Right ventricle myocardium superior (tissue), 1 donor: Measurements from ENCODE around the gene CFAP221. TPM values are rescaled to one million over a fixed set of nuclear protein-coding genes. Genes with fewer than 3 reads are reported as not detected.

ENCODE experiments used
- ATAC-seq: fragments of 200-7000 bp; cut with Tn5 transposase; one replicate; pipeline ENCODE4 v1.9.1; 2020; ENCODE audit warnings: mild to moderate bottlenecking; ENCODE audit not compliant: poor library complexity
- DNase-seq: peaks from one replicate; pipeline ENCODE4 v3.0.0-alpha.2; 2020
- intact Hi-C: fragments of 100-400 bp; cut with DNase I; formaldehyde crosslinking; loops from one replicate; pipeline ENCODE4 v1.11.2; 2022
- long read RNA-seq: library from polyadenylated mRNA; unstranded; transcript quantifications from one replicate; pipeline ENCODE4 v2.0.0, GENCODE V29; 2021
- total RNA-seq: library from RNA; stranded (reverse); fragmentation: NEBNext Ultra II Directional; extraction: Animal tissue kit (Norgen Biotek cat#: 25700); gene quantifications from one replicate; pipeline ENCODE4 v1.2.1, GENCODE V29; 2021
- donor health status: DM: no; HTN: yes; CAD: no; lungs with severe emphysema.

Gene CFAP221
- total RNA-seq, result 0.67 TPM
- long read RNA-seq, partial matches to known transcripts, result 3 of 3 reads
- long read RNA-seq, other reads (novel, unspliced or antisense), result 0 of 3 reads

- intact Hi-C loops, result no loop called here
- peak; percentile 99 for ATAC-seq
- peak; percentile 84 for DNase-seq
Measured at GRCh38 chr2:119544075-119544938, at the start of gene CFAP221. Gene CFAP221, plus strand, starts transcription at chr2:119544449. Its CDS starts 1,683 bp downstream, at chr2:119546132.

GRCh38 chr2:119495948-119496347, 48.3 kb upstream of the CFAP221 start:
- intact Hi-C loops, result no loop called here
- peak; percentile 77 for ATAC-seq

GRCh38 chr2:119496682-119497081, 47.6 kb upstream of the CFAP221 start:
- intact Hi-C loops, result no loop called here
- ATAC-seq (no peak), DNase-seq (no peak)

More at GRCh38 chr2:119495948-119496347, 48.3 kb upstream of the CFAP221 start:
- DNase-seq, result no peak

- ATAC-seq, result no peak
- intact Hi-C loops, result no loop called here
Measured at GRCh38 chr2:119508756-119509155, 35.5 kb upstream of the CFAP221 start.

GRCh38 chr2:119511989-119512388, 32.3 kb upstream of the CFAP221 start:
- ATAC-seq, result no peak
- intact Hi-C loops, result loop anchor here (10.0 kb wide), 1 partner anchor 143 kb away; no protein-coding TSS in a partner anchor
- DNase-seq, result no peak

More at GRCh38 chr2:119508756-119509155, 35.5 kb upstream of the CFAP221 start:
- no peak for DNase-seq

GRCh38 chr2:119512946-119513345, 31.3 kb upstream of the CFAP221 start:
- DNase-seq, result no peak
- intact Hi-C loops, result loop anchor here (10.0 kb wide), 1 partner anchor 142 kb away; no protein-coding TSS in a partner anchor
- no peak for ATAC-seq

- intact Hi-C loops, result loop anchor here (10.0 kb wide), 1 partner anchor 141 kb away; no protein-coding TSS in a partner anchor
- DNase-seq (no peak), ATAC-seq (no peak)
Measured at GRCh38 chr2:119513832-119514231, 30.4 kb upstream of the CFAP221 start.

- ATAC-seq (no peak), DNase-seq (no peak)
- intact Hi-C loops, result loop anchor here (10.0 kb wide), 1 partner anchor 139 kb away; no protein-coding TSS in a partner anchor
Measured at GRCh38 chr2:119516121-119516520, 28.1 kb upstream of the CFAP221 start.

GRCh38 chr2:119517433-119517832, 26.8 kb upstream of the CFAP221 start:
- DNase-seq (peak; percentile 68), ATAC-seq (peak; percentile 85)
- intact Hi-C loops, result loop anchor here (10.0 kb wide), 1 partner anchor 137 kb away; no protein-coding TSS in a partner anchor

- DNase-seq (no peak), ATAC-seq (no peak)
- intact Hi-C loops, result loop anchor here (10.0 kb wide), 1 partner anchor 136 kb away; no protein-coding TSS in a partner anchor
Measured at GRCh38 chr2:119518401-119519056, 25.7 kb upstream of the CFAP221 start.

- DNase-seq (no peak), ATAC-seq (no peak)
- intact Hi-C loops, result loop anchor here (10.0 kb wide), 1 partner anchor 136 kb away; no protein-coding TSS in a partner anchor
Measured at GRCh38 chr2:119519057-119519408, 25.2 kb upstream of the CFAP221 start.

- intact Hi-C loops, result no loop called here
- DNase-seq (no peak), ATAC-seq (no peak)
Measured at GRCh38 chr2:119520696-119521432, 23.4 kb upstream of the CFAP221 start.

GRCh38 chr2:119521433-119522050, 22.7 kb upstream of the CFAP221 start:
- intact Hi-C loops, result no loop called here
- DNase-seq (no peak), ATAC-seq (no peak)

GRCh38 chr2:119522671-119523070, 21.6 kb upstream of the CFAP221 start:
- ATAC-seq, result no peak
- no peak for DNase-seq
- intact Hi-C loops, result no loop called here

GRCh38 chr2:119523383-119523951, 20.8 kb upstream of the CFAP221 start:
- intact Hi-C loops, result no loop called here
- DNase-seq, result no peak
- no peak for ATAC-seq

- ATAC-seq, result peak; percentile 71
- intact Hi-C loops, result no loop called here
- DNase-seq, result no peak
Measured at GRCh38 chr2:119523952-119524694, 20.1 kb upstream of the CFAP221 start, which contains the start of gene SCTR. Gene SCTR, minus strand, starts transcription at chr2:119524483. Its CDS starts 257 bp downstream, at chr2:119524226.

GRCh38 chr2:119525614-119526013, 18.6 kb upstream of the CFAP221 start:
- intact Hi-C loops, result no loop called here
- ATAC-seq, result no peak

More at GRCh38 chr2:119525614-119526013, 18.6 kb upstream of the CFAP221 start:
- no peak for DNase-seq
